ENCODE data around the gene SERPINA12.
"Not testable (repeated sequence)": the region's sequence is repeated elsewhere in the genome, so short reads cannot be mapped to it uniquely, and the experiment has no call there.

SERPINA12 gene

DNA sequence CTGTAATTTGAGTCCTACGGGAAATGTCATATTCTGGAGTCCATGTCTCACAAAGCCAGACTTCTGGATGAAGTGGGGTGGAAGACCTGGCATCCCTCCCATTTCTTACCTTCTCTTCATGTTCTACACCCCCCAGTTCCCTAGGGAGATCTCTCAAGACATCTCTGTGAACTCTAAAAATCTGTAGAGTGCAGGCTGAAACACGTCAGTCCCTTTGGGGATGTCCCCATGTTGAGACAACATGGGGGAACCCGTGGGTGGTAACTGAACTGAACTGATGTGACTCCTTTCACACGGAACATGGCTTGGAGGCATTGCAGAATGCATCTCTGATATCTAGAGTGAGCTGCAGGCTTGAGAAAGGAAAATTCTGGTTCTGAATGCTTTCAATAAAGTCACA lies 15.2 kb downstream of the SERPINA12 start:
- DNase-seq (ENCODE audit: low read depth in 1 of 2, low spot score in 1 of 2), result no peak

DNA sequence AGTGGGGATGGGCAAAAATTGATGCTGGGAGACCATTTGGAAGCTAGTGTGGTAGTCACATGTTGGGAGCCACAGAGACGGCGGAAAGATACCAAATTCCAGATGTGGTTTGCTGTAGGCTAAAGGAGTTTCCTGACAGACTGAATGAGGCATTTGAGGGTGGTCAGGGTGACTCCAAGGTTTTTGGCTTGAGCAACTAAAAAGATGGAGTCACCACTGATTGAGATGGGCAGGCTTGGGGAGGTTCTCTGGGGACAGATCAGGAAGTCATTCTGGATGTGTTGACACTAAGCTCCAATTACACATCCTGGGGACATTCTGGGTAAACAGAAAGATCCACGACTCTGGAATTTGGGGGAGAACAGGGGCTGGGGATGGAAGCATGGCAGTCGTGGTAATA lies 17.8 kb downstream of the SERPINA12 start:
- DNase-seq (ENCODE audit: low read depth in 1 of 2, low spot score in 1 of 2), result no peak

GRCh38 chr14:94489336-94489735 lies 19.9 kb downstream of the SERPINA12 start:
- DNase-seq (ENCODE audit: low read depth in 1 of 2, low spot score in 1 of 2), result no peak

- no peak for DNase-seq (ENCODE audit: low read depth in 1 of 2, low spot score in 1 of 2)
Measured at GRCh38 chr14:94486883-94487282, 22.4 kb downstream of the SERPINA12 start.

GRCh38 chr14:94485944-94486841 lies 23.1 kb downstream of the SERPINA12 start:
- peak; percentile 14 to 26 for DNase-seq (ENCODE audit: low read depth in 1 of 2, low spot score in 1 of 2)

DNA sequence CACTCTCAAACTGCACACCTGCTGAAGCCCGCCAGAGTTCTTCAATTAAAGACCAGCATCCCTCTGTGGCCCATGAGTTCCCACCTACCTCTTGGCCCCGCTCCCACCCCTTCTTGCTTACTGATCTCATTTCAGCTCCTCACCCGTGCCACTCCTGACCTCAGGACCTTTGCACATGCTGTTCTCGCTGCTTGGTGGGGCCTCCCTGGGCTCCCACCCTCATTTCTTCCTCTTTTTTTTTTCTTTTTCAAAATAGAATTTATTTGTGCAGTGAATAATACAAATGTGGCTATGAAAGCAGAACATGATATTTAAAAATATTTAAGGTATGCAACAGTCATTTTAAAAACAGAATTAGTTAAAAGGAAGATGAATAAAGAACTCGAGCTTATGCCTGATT lies 24.8 kb downstream of the SERPINA12 start:
- no peak for DNase-seq (ENCODE audit: low read depth in 1 of 2, low spot score in 1 of 2)

- no peak for DNase-seq (ENCODE audit: low read depth in 1 of 2, low spot score in 1 of 2)
Measured at GRCh38 chr14:94483729-94484275, 25.5 kb downstream of the SERPINA12 start.

- DNase-seq (ENCODE audit: low read depth in 1 of 2, low spot score in 1 of 2), result no peak
Measured at GRCh38 chr14:94483071-94483451, 26.2 kb downstream of the SERPINA12 start.

- not testable (repeated sequence) for DNase-seq (ENCODE audit: low read depth in 1 of 2, low spot score in 1 of 2)
Measured at GRCh38 chr14:94482132-94483070, 26.9 kb downstream of the SERPINA12 start.

DNA sequence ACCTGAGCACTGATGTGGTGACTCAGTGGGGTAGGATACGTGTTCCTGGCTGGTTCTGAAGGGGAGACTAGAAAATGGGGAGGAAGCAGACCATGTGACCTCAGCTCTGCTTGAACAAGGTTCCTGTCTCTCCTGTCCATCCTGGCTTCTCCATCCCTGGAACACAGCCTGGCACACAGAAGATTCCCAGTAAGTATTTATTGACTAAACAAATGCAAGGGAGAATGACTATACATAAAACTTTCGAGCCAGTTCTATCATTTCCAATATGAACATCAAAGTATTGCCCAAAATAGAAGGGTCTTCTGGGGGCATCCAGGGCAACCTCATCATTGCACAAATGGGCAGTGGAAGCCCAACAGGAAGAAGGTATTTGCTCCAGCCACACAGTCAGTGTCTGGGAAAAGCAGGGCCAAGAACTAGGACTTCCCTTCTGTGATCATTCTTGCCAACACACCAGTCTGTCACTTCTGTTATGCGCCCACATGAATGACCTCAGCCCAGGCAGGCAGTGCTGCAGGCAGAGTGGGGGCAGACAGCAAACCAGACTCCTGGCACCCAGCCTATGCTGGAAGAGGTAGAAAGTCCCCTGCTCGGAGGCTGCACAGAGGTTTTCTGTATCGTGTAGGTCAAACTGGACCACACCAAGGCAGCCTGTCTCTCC lies 27.7 kb downstream of the SERPINA12 start:
- no peak for DNase-seq (ENCODE audit: low read depth in 1 of 2, low spot score in 1 of 2)

DNA sequence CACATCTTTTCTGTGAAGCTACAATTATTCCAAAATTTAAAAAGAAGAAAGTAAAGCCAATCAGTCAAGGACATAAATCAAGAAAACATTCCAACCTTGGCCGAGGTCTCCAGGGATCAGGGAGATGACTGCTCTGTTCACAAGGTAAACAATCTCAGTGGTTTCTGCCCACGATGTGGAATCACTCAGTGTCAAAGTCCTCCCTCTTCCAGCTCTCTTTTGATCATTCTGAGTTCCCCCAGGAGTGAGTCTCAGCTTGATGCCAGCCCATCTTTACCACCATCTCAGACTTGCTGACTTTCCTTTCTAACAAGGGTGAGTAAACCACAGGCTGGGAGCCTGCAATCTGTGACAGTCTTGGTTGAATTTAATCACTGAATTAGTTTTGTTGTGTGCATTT lies 28.5 kb downstream of the SERPINA12 start:
- DNase-seq (ENCODE audit: low read depth in 1 of 2, low spot score in 1 of 2), result no peak

- no peak for DNase-seq (ENCODE audit: low read depth in 1 of 2, low spot score in 1 of 2)
Measured at GRCh38 chr14:94478420-94478819, 30.8 kb downstream of the SERPINA12 start.

DNA sequence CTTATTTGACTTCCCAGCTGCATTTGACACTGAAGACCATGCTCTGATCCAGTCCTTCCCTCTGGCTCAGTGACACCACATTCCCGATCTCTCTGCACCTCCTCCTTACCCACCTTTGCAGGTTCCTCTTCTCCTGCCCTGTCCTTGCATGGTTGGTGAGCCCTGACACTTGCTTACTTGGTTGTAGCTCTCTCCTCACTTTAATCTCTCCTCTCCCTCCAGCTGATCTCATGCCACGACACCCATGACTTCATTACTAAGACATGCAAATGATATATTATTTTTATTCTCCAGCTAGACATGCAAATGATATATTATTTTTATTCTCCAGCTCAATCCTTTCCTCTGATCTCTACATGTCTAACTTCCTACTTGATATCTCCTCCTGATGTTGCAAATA lies 33.2 kb downstream of the SERPINA12 start, which contains the start of gene SERPINA9:
SERPINA9 (minus strand) TSS at position 175 of the 400 bp plus-strand sequence. CDS start 6,357 bp downstream, outside the sequence.
- no peak for DNase-seq (ENCODE audit: low read depth in 1 of 2, low spot score in 1 of 2)

DNA sequence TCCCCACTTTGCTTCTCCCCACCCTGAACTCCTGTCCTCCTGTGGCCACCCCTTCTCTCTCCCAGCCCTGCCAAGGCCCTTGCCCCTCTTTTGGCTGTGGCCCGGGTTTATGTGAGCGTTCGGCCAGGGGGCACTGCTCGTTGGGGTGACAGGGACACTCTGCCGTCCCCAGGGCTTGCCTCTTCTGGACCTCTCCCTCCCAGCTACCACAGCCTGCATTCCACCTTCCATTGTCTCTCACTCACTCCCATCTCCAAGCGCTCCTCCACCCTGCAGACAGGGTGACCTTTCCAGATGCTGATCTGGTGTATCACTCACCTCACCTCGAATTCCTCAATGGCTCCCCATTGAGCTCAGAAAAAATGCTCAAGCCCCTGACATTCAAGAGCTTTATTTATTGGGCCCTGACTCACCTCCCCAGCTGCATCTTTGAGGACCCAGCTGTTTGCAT lies 34.7 kb downstream of the SERPINA12 start:
- DNase-seq (ENCODE audit: low read depth in 1 of 2, low spot score in 1 of 2), result no peak

DNA sequence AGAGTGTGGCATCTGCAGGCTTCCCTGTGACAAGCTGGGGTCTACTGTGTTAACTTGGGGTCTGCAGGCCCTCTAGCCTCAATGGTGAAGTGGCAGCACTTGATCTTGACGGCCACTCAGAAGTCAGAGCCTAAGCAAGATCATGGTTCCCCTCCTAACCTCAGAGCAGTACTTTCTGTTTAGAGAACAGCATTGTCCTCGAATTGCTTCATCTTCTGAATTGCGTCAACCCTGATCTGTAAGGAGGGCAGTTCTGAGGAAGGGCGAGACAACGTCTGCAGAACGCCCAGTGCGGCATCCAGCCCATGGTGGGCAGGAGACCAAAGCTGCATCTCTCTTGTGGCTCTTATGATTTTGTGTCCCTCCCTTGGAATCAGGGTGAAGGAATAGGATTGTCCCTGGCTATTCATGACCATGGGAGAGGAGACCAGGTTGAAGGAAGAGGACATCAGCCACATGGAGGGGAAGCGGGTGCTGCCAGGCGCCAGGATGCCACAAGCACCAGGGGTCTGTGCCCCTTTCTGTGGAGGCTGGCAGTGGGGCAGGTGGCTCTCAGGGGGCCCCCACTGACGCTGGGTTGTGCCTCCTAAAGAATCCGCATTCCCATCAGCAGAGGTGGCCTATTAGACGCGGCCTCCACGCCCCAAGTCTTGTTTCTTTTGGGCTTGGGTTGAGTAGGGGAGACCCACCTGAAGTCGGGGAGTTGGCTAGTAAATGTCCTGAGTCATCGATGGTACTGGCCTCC lies 35.4 kb downstream of the SERPINA12 start:
- DNase-seq (ENCODE audit: low read depth in 1 of 2, low spot score in 1 of 2), result no peak

DNA sequence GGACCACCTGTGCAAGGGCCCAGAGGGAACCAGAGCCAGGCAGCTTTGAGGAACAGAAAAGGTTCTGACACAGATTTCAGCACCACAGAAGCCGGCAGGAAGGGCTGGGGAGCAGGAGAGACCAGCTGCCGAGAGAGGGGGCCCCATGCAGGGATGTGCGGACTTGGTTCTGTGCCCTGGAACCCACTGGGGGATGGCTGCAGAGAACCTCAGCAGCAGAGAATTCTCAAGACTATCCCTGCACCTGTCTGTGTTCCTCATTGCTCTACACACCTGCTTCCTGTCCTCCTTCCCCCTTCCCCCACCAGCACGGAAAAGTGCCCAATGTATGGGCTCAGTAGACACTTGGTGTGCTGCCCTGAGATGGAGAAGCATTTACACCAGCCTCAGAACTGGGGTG lies 36.4 kb downstream of the SERPINA12 start:
- DNase-seq (ENCODE audit: low read depth in 1 of 2, low spot score in 1 of 2), result no peak

DNA sequence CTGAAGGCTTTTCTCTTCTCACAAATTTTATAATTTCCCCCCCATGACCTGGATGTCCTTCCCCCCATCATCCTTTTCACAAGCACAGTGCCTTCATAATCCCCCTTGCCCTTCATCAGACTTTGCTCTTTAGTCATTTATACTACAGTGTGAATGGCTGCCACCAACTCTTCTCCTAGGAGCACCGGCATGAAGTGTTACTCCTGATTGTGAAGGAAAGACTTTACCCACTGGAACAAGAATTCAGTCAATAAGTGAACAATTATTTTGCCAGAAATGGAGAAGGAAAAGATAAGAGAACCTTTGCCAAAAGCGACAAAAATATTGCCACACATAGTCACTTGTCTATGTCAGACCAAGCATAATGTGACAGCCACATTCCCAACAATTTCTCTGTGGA lies 38.2 kb downstream of the SERPINA12 start:
- DNase-seq (ENCODE audit: low read depth in 1 of 2, low spot score in 1 of 2), result no peak

- DNase-seq (ENCODE audit: low read depth in 1 of 2, low spot score in 1 of 2), result no peak
Measured at GRCh38 chr14:94470311-94470710, 39.0 kb downstream of the SERPINA12 start.

- DNase-seq (ENCODE audit: low read depth in 1 of 2, low spot score in 1 of 2), result no peak
Measured at GRCh38 chr14:94469261-94469660, 40.0 kb downstream of the SERPINA12 start.

All from activated CD4-positive, alpha-beta T cell treated with anti-CD3 and anti-CD28 coated beads, Interleukin-2, amount 50 U/mL, for 24 hours (primary cell).